Astrocyte (in vitro differentiated cells and primary cell): Measurements from ENCODE around the gene DGKB. TPM values are rescaled to one million over a fixed set of nuclear protein-coding genes. Genes with fewer than 3 reads are reported as not detected.

ENCODE experiments used
- DNase-seq: peaks from one replicate; pipeline ENCODE4 v3.0.0-alpha.2; 2010; ENCODE audit warnings: low read depth
- FAIRE-seq: peaks from 2 replicates; lab custom pipeline; 2011; peaks lifted over from hg19 to GRCh38; lab: Jason Lieb, UNC
- H2AFZ ChIP-seq: 2 replicates; pipeline ENCODE4 v1.6.0; 2012; ENCODE audit warnings: low read depth, low read length, inconsistent platforms
- H3K27ac ChIP-seq: 2 replicates; pipeline ENCODE4 v1.5.1; 2011; ENCODE audit warnings: low read depth, low read length, inconsistent platforms
- H3K27me3 ChIP-seq: 2 replicates; pipeline ENCODE4 v1.6.0; 2011; ENCODE audit warnings: low read length, inconsistent platforms; ENCODE audit not compliant: insufficient read depth
- H3K36me3 ChIP-seq: 2 replicates; pipeline ENCODE4 v1.5.1; 2011; ENCODE audit warnings: low read length, inconsistent platforms; ENCODE audit not compliant: insufficient read depth
- H3K4me1 ChIP-seq: 2 replicates; pipeline ENCODE4 v1.5.1; 2011; ENCODE audit warnings: low read length, inconsistent platforms; ENCODE audit not compliant: insufficient read depth
- H3K4me2 ChIP-seq: 2 replicates; pipeline ENCODE4 v1.6.0; 2012; ENCODE audit warnings: low read length, inconsistent platforms
- H3K4me3 ChIP-seq: 2 replicates; pipeline ENCODE4 v1.5.1; 2011; ENCODE audit warnings: low read depth, mild to moderate bottlenecking, low read length, inconsistent platforms; ENCODE audit not compliant: insufficient read depth
- H3K79me2 ChIP-seq: 2 replicates; pipeline ENCODE4 v1.6.0; 2012; ENCODE audit warnings: mild to moderate bottlenecking, low read length, inconsistent platforms; ENCODE audit not compliant: insufficient read depth
- H3K9ac ChIP-seq: 2 replicates; pipeline ENCODE4 v1.6.0; 2012; ENCODE audit warnings: mild to moderate bottlenecking, low read length, inconsistent platforms
- H3K9me3 ChIP-seq: 2 replicates; pipeline ENCODE4 v1.5.1; 2012; ENCODE audit warnings: low read depth, mild to moderate bottlenecking, low read length, inconsistent platforms; ENCODE audit not compliant: insufficient read depth
- H4K20me1 ChIP-seq: 2 replicates; pipeline ENCODE4 v1.6.0; 2012; ENCODE audit warnings: low read length, inconsistent platforms; ENCODE audit not compliant: insufficient read depth
- H3K27ac Mint-ChIP-seq: one replicate; pipeline ENCODE4 v1.8.0; 2021; ENCODE audit warnings: mild to moderate bottlenecking, mixed read lengths; ENCODE audit not compliant: unreplicated experiment
- H3K27me3 Mint-ChIP-seq: one replicate; pipeline ENCODE4 v1.8.0; 2021; ENCODE audit warnings: low read depth, mixed read lengths; ENCODE audit not compliant: unreplicated experiment
- H3K36me3 Mint-ChIP-seq: one replicate; pipeline ENCODE4 v1.8.0; 2021; ENCODE audit warnings: low read depth, mixed read lengths; ENCODE audit not compliant: unreplicated experiment
- H3K4me1 Mint-ChIP-seq: one replicate; pipeline ENCODE4 v1.8.0; 2021; ENCODE audit warnings: low read depth, mixed read lengths; ENCODE audit not compliant: unreplicated experiment
- H3K4me3 Mint-ChIP-seq: one replicate; pipeline ENCODE4 v1.8.0; 2021; ENCODE audit warnings: mild to moderate bottlenecking, moderate library complexity, mixed read lengths; ENCODE audit not compliant: unreplicated experiment
- H3K9me3 Mint-ChIP-seq: one replicate; pipeline ENCODE4 v1.8.0; 2021; ENCODE audit warnings: mild to moderate bottlenecking, mixed read lengths; ENCODE audit not compliant: unreplicated experiment
- CTCF ChIP-seq: IDR thresholded peaks from 2 replicates; pipeline ENCODE4 v1.5.1; 2011; ENCODE audit warnings: low read depth, mild to moderate bottlenecking, inconsistent platforms, low read length, moderate library complexity; ENCODE audit not compliant: insufficient read depth
- EZH2 ChIP-seq: IDR thresholded peaks from 2 replicates; pipeline ENCODE4 v1.6.1; 2012; ENCODE audit warnings: mild to moderate bottlenecking, low read length, inconsistent platforms; ENCODE audit not compliant: insufficient read depth
- total RNA-seq: library from RNA; stranded (reverse); gene quantifications from 2 replicates; pipeline ENCODE4 v1.2.1, GENCODE V29; 2021

Gene DGKB
- total RNA-seq, 1 donor from 2014 or later, result 0.39 TPM

- Histone ChIP-seq H3K27ac (no peak overlapping the region), H3K79me2 (no peaks in the 10 kb centered on the region), H3K36me3 (no peaks in the 10 kb centered on the region), H3K4me2 (no peak overlapping the region), H3K4me3 (no peak overlapping the region), H4K20me1 (no peaks in the 10 kb centered on the region), H3K4me1 (peaks cover 12% of the 10 kb centered on the region), H2AFZ (no peak overlapping the region), H3K27me3 (no peaks in the 10 kb centered on the region), H3K9ac (no peak overlapping the region), H3K9me3 (no peaks in the 10 kb centered on the region)
- Mint-ChIP-seq H3K9me3 (no peaks in the 10 kb centered on the region), H3K27me3 (no peaks in the 10 kb centered on the region), H3K4me3 (no peak overlapping the region), H3K36me3 (no peaks in the 10 kb centered on the region), H3K27ac (no peak overlapping the region), H3K4me1 (peaks cover 16% of the 10 kb centered on the region)
- DNase-seq, result no peak
- TF ChIP-seq EZH2 (no peak), CTCF (no peak)
- no peak for FAIRE-seq
These were observed 667.5 kb downstream of the DGKB start for GRCh38 chr7:14235056-14235455.

- FAIRE-seq, result peak; percentile 39
- no peak for DNase-seq
- H3K9me3 ChIP-seq, result no peaks in the 10 kb centered on the region
These were observed 668.6 kb downstream of the DGKB start for GRCh38 chr7:14233868-14234369.

More at GRCh38 chr7:14233868-14234369, 668.6 kb downstream of the DGKB start:
- Histone ChIP-seq H3K4me2 (peak overlapping the region; percentile 73), H3K4me1 (peaks cover 12% of the 10 kb centered on the region), H3K79me2 (no peaks in the 10 kb centered on the region), H2AFZ (no peak overlapping the region), H3K9ac (no peak overlapping the region), H3K27ac (peak overlapping the region; percentile 32), H3K27me3 (no peaks in the 10 kb centered on the region), H4K20me1 (no peaks in the 10 kb centered on the region), H3K36me3 (no peaks in the 10 kb centered on the region), H3K4me3 (peak overlapping the region; percentile 17)
- H3K4me1 Mint-ChIP-seq, result peaks cover 16% of the 10 kb centered on the region
- no peak overlapping the region for H3K4me3 Mint-ChIP-seq
- no peak overlapping the region for H3K27ac Mint-ChIP-seq
- H3K36me3 Mint-ChIP-seq, result no peaks in the 10 kb centered on the region
- TF ChIP-seq CTCF, result no peak
- TF ChIP-seq EZH2, result no peak
- H3K9me3 Mint-ChIP-seq, result no peaks in the 10 kb centered on the region
- no peaks in the 10 kb centered on the region for H3K27me3 Mint-ChIP-seq
